ENCODE data around the gene ELOVL2. TPM values are rescaled to one million over a fixed set of nuclear protein-coding genes. Genes with fewer than 3 reads are reported as not detected.

ELOVL2 gene
- total RNA-seq, 3 donors from 2014 or later: 0.12 to 0.63 TPM; not detected in 1

DNA sequence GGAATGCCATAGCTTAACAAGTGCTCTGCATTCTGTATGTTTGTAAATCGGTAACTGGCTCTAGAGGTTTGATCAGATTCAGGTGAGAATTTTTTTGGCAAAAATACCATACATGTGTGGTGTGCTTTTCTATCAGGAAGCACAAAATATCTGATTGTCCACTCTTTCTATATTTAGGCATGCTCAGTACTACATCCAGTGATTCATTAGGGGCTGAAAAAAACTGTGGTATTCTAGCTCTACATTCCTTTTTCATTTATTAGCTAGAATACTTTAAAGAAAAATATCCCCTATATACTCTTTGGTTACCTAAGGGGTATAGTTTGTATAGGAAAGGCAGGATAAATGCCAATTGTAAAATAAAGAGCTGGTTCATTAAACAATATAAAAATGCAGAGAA, 10.6 kb upstream of the ELOVL2 start:
- Histone ChIP-seq H3K36me3 (ENCODE audit: low read depth) (no peaks in the 10 kb centered on the region), H3K4me3 (no peak overlapping the region), H3K9me3 (no peaks in the 10 kb centered on the region), H3K4me1 (ENCODE audit: low read depth) (no peaks in the 10 kb centered on the region)
- intact Hi-C loops (cut with DNase I, micrococcal nuclease): no loop called here
- TF ChIP-seq, protein P1, sequence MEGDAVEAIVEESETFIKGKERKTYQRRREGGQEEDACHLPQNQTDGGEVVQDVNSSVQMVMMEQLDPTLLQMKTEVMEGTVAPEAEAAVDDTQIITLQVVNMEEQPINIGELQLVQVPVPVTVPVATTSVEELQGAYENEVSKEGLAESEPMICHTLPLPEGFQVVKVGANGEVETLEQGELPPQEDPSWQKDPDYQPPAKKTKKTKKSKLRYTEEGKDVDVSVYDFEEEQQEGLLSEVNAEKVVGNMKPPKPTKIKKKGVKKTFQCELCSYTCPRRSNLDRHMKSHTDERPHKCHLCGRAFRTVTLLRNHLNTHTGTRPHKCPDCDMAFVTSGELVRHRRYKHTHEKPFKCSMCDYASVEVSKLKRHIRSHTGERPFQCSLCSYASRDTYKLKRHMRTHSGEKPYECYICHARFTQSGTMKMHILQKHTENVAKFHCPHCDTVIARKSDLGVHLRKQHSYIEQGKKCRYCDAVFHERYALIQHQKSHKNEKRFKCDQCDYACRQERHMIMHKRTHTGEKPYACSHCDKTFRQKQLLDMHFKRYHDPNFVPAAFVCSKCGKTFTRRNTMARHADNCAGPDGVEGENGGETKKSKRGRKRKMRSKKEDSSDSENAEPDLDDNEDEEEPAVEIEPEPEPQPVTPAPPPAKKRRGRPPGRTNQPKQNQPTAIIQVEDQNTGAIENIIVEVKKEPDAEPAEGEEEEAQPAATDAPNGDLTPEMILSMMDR (IDR thresholded peaks at IDR 0.05): no peak
- DNase-seq (no peak), ATAC-seq (no peak)

DNA sequence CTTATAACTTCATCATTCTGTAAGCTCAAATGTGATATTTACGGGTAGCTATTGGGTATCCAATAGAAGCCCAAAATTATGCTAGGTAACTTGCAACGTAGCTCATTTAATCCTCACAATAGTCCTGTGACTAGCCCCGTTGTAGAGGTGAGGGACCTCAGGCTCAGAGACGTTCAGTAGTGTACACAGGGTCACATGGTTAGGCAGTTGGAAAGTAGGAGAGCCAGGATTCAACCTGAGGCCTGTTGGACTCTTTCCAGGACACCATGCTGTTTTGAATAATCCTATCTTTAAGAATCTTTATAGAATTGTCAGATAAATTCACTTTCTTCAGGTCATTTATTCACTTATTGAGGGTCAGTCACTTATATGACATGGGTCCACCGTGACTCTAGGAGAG, 9.2 kb upstream of the ELOVL2 start:
- intact Hi-C loops (cut with DNase I, micrococcal nuclease): no loop called here
- ATAC-seq (no peak), DNase-seq (no peak)
- Histone ChIP-seq H3K4me3 (no peak overlapping the region), H3K4me1 (ENCODE audit: low read depth) (no peaks in the 10 kb centered on the region), H3K9me3 (no peaks in the 10 kb centered on the region), H3K36me3 (ENCODE audit: low read depth) (no peaks in the 10 kb centered on the region)
- TF ChIP-seq, protein P1 (IDR thresholded peaks at IDR 0.05): no peak

DNA sequence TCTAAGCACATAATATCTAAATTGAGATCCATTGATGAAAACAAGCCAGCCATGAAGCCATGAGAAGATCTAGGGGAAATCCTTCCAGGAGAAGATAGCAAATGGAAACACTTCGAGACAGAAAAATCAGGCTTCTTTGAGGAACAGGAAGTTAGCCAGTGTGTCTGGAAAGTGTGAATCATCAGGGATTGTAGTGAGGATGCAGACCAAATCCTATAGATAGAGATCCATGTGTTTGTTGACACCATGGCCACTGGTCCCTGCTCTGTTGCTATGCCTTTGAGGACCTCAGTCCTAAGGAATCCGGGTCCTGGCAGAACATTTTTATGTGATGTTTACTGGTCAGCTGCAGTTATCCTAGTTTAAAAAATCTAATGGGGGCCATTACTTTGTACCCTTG, 6.6 kb upstream of the ELOVL2 start:
- DNase-seq (no peak), ATAC-seq (no peak)
- Histone ChIP-seq H3K4me3 (no peak overlapping the region), H3K4me1 (ENCODE audit: low read depth) (no peaks in the 10 kb centered on the region), H3K36me3 (ENCODE audit: low read depth) (no peaks in the 10 kb centered on the region), H3K9me3 (no peaks in the 10 kb centered on the region)
- TF ChIP-seq, protein P1 (IDR thresholded peaks at IDR 0.05): no peak
- intact Hi-C loops (cut with DNase I, micrococcal nuclease): no loop called here

DNA sequence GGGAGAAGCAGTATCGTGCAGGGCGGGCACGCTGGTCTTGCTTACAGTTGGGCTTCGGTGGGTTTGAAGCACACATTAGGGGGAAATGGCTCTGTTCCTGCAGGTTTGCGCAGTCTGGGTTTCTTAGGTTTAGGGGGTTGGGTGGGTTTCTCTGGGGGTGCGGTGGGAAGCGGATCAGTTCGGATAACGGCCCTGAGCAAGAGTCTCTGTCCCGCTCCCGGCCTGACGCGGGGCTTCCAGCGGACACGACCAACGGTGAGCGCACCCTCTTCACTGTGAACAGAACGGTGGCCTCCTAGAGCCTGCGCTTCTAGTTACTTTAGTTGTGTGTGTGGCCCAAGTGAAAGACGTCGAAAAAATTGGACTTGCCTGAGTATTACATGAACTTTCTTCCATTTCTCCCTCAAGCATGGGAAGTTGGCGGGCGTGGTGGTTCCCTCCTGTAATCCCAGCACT, 635 bp upstream of the ELOVL2 start:
- H3K4me1 ChIP-seq (ENCODE audit: low read depth): no peaks in the 10 kb centered on the region
- TF ChIP-seq, protein P1 (IDR thresholded peaks at IDR 0.05): no peak
- H3K9me3 ChIP-seq: no peaks in the 10 kb centered on the region
- no peak overlapping the region for H3K4me3 ChIP-seq
- intact Hi-C loops (cut with DNase I, micrococcal nuclease): no loop called here
- DNase-seq (no peak), ATAC-seq (no peak)
- no peaks in the 10 kb centered on the region for H3K36me3 ChIP-seq (ENCODE audit: low read depth)

DNA sequence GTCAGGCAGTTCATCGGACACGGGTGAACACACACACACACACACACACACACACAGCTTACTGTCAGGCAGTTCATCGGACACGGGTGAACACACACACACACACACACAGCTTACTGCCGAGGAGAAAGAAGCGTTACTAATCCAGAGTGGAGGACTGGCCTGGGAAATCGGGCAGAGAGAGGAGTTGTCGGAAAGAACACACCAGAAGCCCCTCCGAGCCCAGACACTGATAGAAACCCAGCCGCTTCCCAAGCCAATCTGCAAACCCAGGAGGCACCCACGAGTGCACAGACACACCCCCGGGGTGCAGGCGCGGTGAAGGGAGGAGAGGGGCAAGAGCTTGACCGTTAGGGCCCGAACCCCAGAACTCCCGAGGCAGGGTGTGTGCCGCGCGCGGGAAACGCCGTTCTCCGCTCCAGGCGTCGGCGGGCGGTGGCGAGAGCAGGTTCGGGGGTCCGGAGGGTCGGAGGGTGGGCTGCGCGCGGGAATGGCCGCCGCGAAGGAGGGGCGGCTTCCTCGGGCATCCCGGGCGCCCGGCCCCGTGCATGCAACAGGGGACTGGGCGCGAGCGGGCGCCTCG, 636 bp downstream of the ELOVL2 start:
- H3K36me3 ChIP-seq (ENCODE audit: low read depth): no peaks in the 10 kb centered on the region
- peak; percentile 19 for ATAC-seq
- no peak for DNase-seq
- intact Hi-C loops (cut with DNase I, micrococcal nuclease): no loop called here
- H3K4me3 ChIP-seq: no peak overlapping the region
- H3K4me1 ChIP-seq (ENCODE audit: low read depth): no peaks in the 10 kb centered on the region
- no peaks in the 10 kb centered on the region for H3K9me3 ChIP-seq
- TF ChIP-seq, protein P1 (IDR thresholded peaks at IDR 0.05): no peak
